Mesendoderm (in vitro differentiated cells): ENCODE data around the gene TUSC7. TPM values are rescaled to one million over a fixed set of nuclear protein-coding genes. Genes with fewer than 3 reads are reported as not detected.

Experiments used
- DNase-seq: peaks from one replicate; pipeline ENCODE4 v3.0.0; 2013
- H2AK5ac ChIP-seq: 2 replicates; pipeline ENCODE4 v1.6.1; 2013; ENCODE audit warnings: low read length, inconsistent platforms
- H2BK120ac ChIP-seq: 2 replicates; pipeline ENCODE4 v1.6.1; 2013; ENCODE audit warnings: low read depth, mild to moderate bottlenecking, low read length, moderate library complexity, mixed read lengths
- H2BK15ac ChIP-seq: replicated peaks from 2 replicates; pipeline ENCODE4 v1.6.1; 2013; ENCODE audit warnings: low read depth, mild to moderate bottlenecking, moderate library complexity
- H2BK5ac ChIP-seq: 2 replicates; pipeline ENCODE4 v1.6.1; 2013; ENCODE audit warnings: low read length, inconsistent platforms
- H3K18ac ChIP-seq: 2 replicates; pipeline ENCODE4 v1.6.1; 2013; ENCODE audit warnings: mild to moderate bottlenecking, low read length, mixed read lengths
- H3K23ac ChIP-seq: one replicate; pipeline ENCODE4 v1.6.1; 2013; ENCODE audit warnings: low read length
- H3K27ac ChIP-seq: 2 replicates; pipeline ENCODE4 v1.5.1; 2013; ENCODE audit warnings: low read depth, mild to moderate bottlenecking, inconsistent platforms, low read length, moderate library complexity
- H3K27me3 ChIP-seq: 2 replicates; pipeline ENCODE4 v1.6.1; 2013; ENCODE audit warnings: low read length, control low read depth, mild to moderate bottlenecking, inconsistent platforms; ENCODE audit not compliant: insufficient read depth, poor library complexity
- H3K36me3 ChIP-seq: 2 replicates; pipeline ENCODE4 v1.6.1; 2013; ENCODE audit warnings: low read length, inconsistent platforms; ENCODE audit not compliant: control insufficient read depth, insufficient read depth
- H3K4ac ChIP-seq: one replicate; pipeline ENCODE4 v1.6.1; 2013; ENCODE audit warnings: low read depth, mild to moderate bottlenecking, low read length, moderate library complexity
- H3K4me1 ChIP-seq: 2 replicates; pipeline ENCODE4 v1.6.1; 2013; ENCODE audit warnings: low read depth, low read length, inconsistent platforms; ENCODE audit not compliant: control insufficient read depth
- H3K4me2 ChIP-seq: 2 replicates; pipeline ENCODE4 v1.6.1; 2013; ENCODE audit warnings: low read length
- H3K4me3 ChIP-seq: 2 replicates; pipeline ENCODE4 v1.5.1; 2013; ENCODE audit warnings: mild to moderate bottlenecking, low read length
- H3K56ac ChIP-seq: one replicate; pipeline ENCODE4 v1.6.1; 2013; ENCODE audit warnings: low read length
- H3K79me1 ChIP-seq: 2 replicates; pipeline ENCODE4 v1.6.1; 2013; ENCODE audit warnings: low read length, inconsistent platforms
- H3K79me2 ChIP-seq: 2 replicates; pipeline ENCODE4 v1.6.1; 2013; ENCODE audit warnings: mild to moderate bottlenecking, low read length; ENCODE audit not compliant: control insufficient read depth, insufficient read depth
- H3K9ac ChIP-seq: 2 replicates; pipeline ENCODE4 v1.6.1; 2013; ENCODE audit warnings: low read length, inconsistent platforms
- H4K5ac ChIP-seq: one replicate; pipeline ENCODE4 v1.6.1; 2013; ENCODE audit warnings: low read length
- H4K8ac ChIP-seq: one replicate; pipeline ENCODE4 v1.6.1; 2013; ENCODE audit warnings: low read depth, mild to moderate bottlenecking, control low read depth, low read length, moderate library complexity
- WGBS: extraction: QIAGEN DNeasy Blood & Tissue Kit; methylation state at CpG from one replicate; pipeline ENCODE4 v1.1.7; 2013; ENCODE audit warnings: low lambda C conversion rate, missing lambda C conversion rate; ENCODE audit not compliant: insufficient coverage; ENCODE audit errors: extremely low coverage; 5-methylcytosine and 5-hydroxymethylcytosine counted together
- polyA plus RNA-seq, 2 experiments: library from polyadenylated mRNA; stranded (reverse); fragments of 200-250 nt; gene quantifications; one replicate each; pipeline ENCODE4 v1.2.3, GENCODE V29; 2013

Gene TUSC7
- not detected for polyA plus RNA-seq (2013, experiment 1 of 2)
- not detected for polyA plus RNA-seq (2013, experiment 2 of 2)

GRCh38 chr3:116709479-116709878 lies at the start of gene TUSC7:
TSS of gene TUSC7 (plus strand) at chr3:116709779.
- no peak within 1 kb of the TSS for H3K4ac ChIP-seq
- no peak within 1 kb of the TSS for H2BK15ac ChIP-seq
- H2BK5ac ChIP-seq, result no peak within 1 kb of the TSS
- H3K27ac ChIP-seq, result no peak within 1 kb of the TSS
- no peak within 1 kb of the TSS for H3K4me3 ChIP-seq
- no peak within 1 kb of the TSS for H3K18ac ChIP-seq
- H3K4me1 ChIP-seq, result peaks cover 2% of the 10 kb centered on the region
- no peak within 1 kb of the TSS for H2AK5ac ChIP-seq
- H3K23ac ChIP-seq, result no peak within 1 kb of the TSS
- no peak within 1 kb of the TSS for H3K4me2 ChIP-seq
- no peak within 1 kb of the TSS for H4K5ac ChIP-seq
- no peaks in the 10 kb centered on the region for H3K36me3 ChIP-seq
- H3K56ac ChIP-seq, result no peak within 1 kb of the TSS
- H3K27me3 ChIP-seq, result no peaks in the 10 kb centered on the region
- DNase-seq, result no peak
- no CpG with 5 or more reads among the region's 4 CpGs for WGBS
- H4K8ac ChIP-seq, result no peak within 1 kb of the TSS
- H2BK120ac ChIP-seq, result no peak within 1 kb of the TSS
- no peaks in the 10 kb centered on the region for H3K79me2 ChIP-seq
- no peak within 1 kb of the TSS for H3K9ac ChIP-seq
- no peaks in the 10 kb centered on the region for H3K79me1 ChIP-seq

GRCh38 chr3:116661196-116661595 lies 48.4 kb upstream of the TUSC7 start:
- Histone ChIP-seq H3K56ac (no peak overlapping the region), H3K4ac (no peak overlapping the region), H3K9ac (no peak overlapping the region), H3K79me2 (no peaks in the 10 kb centered on the region), H3K36me3 (no peaks in the 10 kb centered on the region), H3K4me1 (no peaks in the 10 kb centered on the region), H3K79me1 (no peaks in the 10 kb centered on the region), H3K23ac (no peak overlapping the region), H3K4me2 (no peak overlapping the region), H2BK15ac (no peak overlapping the region), H2BK5ac (no peak overlapping the region), H3K18ac (no peak overlapping the region), H4K5ac (no peak overlapping the region), H2BK120ac (no peak overlapping the region), H3K27me3 (no peaks in the 10 kb centered on the region), H4K8ac (no peak overlapping the region), H2AK5ac (no peak overlapping the region), H3K27ac (no peak overlapping the region), H3K4me3 (no peak overlapping the region)
- no peak for DNase-seq
- WGBS, result no CpG with 5 or more reads among the region's 1 CpG

- H3K27me3 ChIP-seq, result no peaks in the 10 kb centered on the region
- DNase-seq, result peak; percentile 7
- WGBS, result no CpG with 5 or more reads among the region's 8 CpGs
Observed at GRCh38 chr3:116663161-116664110, 46.1 kb upstream of the TUSC7 start.

GRCh38 chr3:116667324-116667723 lies 42.3 kb upstream of the TUSC7 start:
- no peak overlapping the region for H2AK5ac ChIP-seq
- no peak overlapping the region for H3K23ac ChIP-seq
- no peak overlapping the region for H3K27ac ChIP-seq
- H3K36me3 ChIP-seq, result no peaks in the 10 kb centered on the region
- no peak overlapping the region for H4K5ac ChIP-seq
- H3K4me3 ChIP-seq, result no peak overlapping the region
- no peaks in the 10 kb centered on the region for H3K27me3 ChIP-seq
- H2BK15ac ChIP-seq, result no peak overlapping the region
- H3K4me1 ChIP-seq, result no peaks in the 10 kb centered on the region
- DNase-seq, result peak; percentile 1
- H3K18ac ChIP-seq, result no peak overlapping the region
- no peak overlapping the region for H2BK120ac ChIP-seq
- H4K8ac ChIP-seq, result no peak overlapping the region
- no peak overlapping the region for H3K4me2 ChIP-seq
- H3K56ac ChIP-seq, result no peak overlapping the region
- no peaks in the 10 kb centered on the region for H3K79me2 ChIP-seq
- H3K4ac ChIP-seq, result no peak overlapping the region
- H2BK5ac ChIP-seq, result no peak overlapping the region
- H3K79me1 ChIP-seq, result no peaks in the 10 kb centered on the region
- H3K9ac ChIP-seq, result no peak overlapping the region

More at GRCh38 chr3:116663161-116664110, 46.1 kb upstream of the TUSC7 start:
- Histone ChIP-seq H3K36me3 (no peaks in the 10 kb centered on the region), H3K23ac (no peak overlapping the region), H3K4me2 (no peak overlapping the region), H4K5ac (no peak overlapping the region), H3K79me1 (no peaks in the 10 kb centered on the region), H3K79me2 (no peaks in the 10 kb centered on the region), H2BK5ac (no peak overlapping the region), H3K27ac (no peak overlapping the region), H3K4me3 (no peak overlapping the region), H3K4ac (no peak overlapping the region), H2AK5ac (no peak overlapping the region), H2BK120ac (no peak overlapping the region), H3K4me1 (no peaks in the 10 kb centered on the region), H4K8ac (no peak overlapping the region), H2BK15ac (no peak overlapping the region), H3K18ac (no peak overlapping the region), H3K9ac (no peak overlapping the region), H3K56ac (no peak overlapping the region)

- H2AK5ac ChIP-seq, result no peak overlapping the region
- H4K8ac ChIP-seq, result no peak overlapping the region
- no peak overlapping the region for H3K18ac ChIP-seq
- H3K4ac ChIP-seq, result no peak overlapping the region
- no peaks in the 10 kb centered on the region for H3K27me3 ChIP-seq
- H3K9ac ChIP-seq, result no peak overlapping the region
- DNase-seq, result no peak
- no peak overlapping the region for H3K56ac ChIP-seq
- no peaks in the 10 kb centered on the region for H3K79me1 ChIP-seq
- no peaks in the 10 kb centered on the region for H3K4me1 ChIP-seq
- H3K23ac ChIP-seq, result no peak overlapping the region
- H3K36me3 ChIP-seq, result no peaks in the 10 kb centered on the region
- no peak overlapping the region for H2BK15ac ChIP-seq
- no CpG with 5 or more reads among the region's 1 CpG for WGBS
- no peak overlapping the region for H2BK120ac ChIP-seq
- H3K79me2 ChIP-seq, result no peaks in the 10 kb centered on the region
- no peak overlapping the region for H3K4me2 ChIP-seq
- H2BK5ac ChIP-seq, result no peak overlapping the region
- H3K27ac ChIP-seq, result no peak overlapping the region
- no peak overlapping the region for H4K5ac ChIP-seq
- H3K4me3 ChIP-seq, result no peak overlapping the region
Observed at GRCh38 chr3:116667791-116668190, 41.8 kb upstream of the TUSC7 start.
